Activated CD4-positive, alpha-beta T cell treated with anti-CD3 and anti-CD28 coated beads for 24 hours (primary cell): Measurements from ENCODE around the gene FOXK2.

Experiments
- DNase-seq, 2 donors: peaks; one replicate each; pipeline ENCODE4 v3.0.0-alpha.2; 2020; ENCODE audit warnings: low read depth in 2 of 2

The FOXK2 gene

GRCh38 chr17:82590216-82590615 is 70.7 kb downstream of the FOXK2 start:
- no peak for DNase-seq

DNA sequence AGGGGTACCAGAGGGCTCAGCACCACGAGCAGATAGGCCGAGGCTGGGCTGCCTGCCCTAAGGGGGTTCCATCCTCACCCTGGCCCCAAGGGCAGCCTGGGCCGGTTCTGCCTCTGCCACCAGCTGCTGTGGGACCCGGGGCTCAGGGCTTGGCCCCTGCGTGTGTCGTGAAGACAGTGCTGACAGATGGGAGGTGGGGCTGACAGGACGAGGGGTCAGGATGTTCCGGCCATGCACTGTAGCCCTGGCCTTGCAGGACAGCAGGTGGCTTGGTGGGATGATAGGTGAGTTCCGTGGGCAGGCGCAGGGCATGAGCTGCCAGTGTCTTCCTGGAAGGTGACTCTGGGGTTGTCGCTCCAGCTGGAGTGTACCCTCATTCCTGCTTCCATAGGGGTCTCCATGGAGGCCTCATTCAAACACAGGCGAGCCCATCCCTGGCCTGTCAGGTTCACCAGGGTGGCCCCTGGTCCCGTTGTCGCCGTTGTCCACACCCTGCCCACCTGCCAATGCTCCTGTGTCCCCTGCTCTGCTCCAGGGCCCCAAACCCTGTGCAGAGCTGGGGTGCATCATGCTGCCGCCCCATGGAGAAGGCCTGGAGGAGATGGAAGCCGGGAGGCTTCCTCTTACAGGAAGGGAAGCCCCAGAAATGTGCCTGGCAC is 71.5 kb downstream of the FOXK2 start:
- DNase-seq = no peak

DNA sequence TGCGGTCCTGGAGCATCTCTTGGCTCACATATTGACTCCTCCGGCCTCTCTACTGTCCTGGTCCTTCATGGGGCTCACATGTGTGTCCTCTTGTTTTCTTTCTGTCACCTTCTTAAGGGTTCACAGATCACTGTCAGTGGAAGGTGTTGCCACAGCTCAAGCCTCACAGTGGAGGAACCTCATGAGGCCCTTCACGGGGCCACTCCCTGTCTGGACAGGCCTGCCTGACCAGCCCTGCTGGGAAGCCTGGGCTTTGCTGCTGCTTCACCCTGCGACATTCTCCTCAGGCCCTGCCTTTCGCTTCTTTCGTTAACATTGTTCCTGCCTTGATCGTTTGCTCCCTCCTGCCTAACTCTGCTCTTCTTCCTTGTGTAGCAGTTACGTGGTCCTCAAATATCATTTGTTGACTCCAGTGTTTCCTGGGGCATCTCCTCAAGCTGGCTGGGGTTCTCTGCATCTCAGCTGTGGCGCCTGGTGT is 72.8 kb downstream of the FOXK2 start:
- DNase-seq = no peak

DNA sequence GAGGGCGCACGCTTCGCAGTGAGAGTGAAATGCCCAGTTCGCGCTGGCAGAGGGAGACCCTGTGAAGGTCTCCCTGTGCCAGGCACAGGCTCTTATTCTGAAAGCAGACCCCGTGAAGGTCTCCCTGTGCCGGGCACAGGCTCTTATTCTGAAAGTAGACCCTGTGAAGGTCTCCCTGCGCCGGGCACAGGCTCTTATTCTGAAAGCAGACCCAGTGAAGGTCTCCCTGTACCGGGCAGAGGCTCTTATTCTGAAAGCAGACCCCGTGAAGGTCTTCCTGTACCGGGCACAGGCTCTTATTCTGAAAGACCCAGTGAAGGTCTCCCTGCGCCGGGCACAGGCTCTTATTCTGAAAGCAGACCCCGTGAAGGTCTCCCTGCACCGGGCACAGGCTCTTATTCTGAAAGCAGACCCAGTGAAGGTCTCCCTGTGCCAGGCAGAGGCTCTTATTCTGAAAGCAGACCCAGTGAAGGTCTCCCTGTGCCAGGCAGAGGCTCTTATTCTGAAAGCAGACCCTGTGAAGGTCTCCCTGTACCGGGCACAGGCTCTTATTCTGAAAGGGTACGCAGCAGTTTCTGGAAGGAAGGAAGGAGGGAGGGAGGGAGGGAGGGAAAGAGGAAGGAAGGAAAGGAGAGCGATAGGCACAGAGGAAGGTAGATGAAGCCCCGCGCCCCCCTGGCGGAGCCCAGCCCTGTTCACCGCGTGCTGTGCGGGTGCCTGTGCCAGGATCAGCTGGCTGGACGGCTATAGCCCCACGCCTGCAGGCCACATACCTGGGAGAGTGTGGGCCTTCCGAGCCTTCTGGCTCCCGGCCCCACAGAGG is 73.4 kb downstream of the FOXK2 start:
- DNase-seq = peak in 1 of 2 donors; percentile 13

GRCh38 chr17:82593590-82594087 is 74.1 kb downstream of the FOXK2 start:
- no peak for DNase-seq

GRCh38 chr17:82594571-82594970 is 75.0 kb downstream of the FOXK2 start:
- DNase-seq = no peak

DNA sequence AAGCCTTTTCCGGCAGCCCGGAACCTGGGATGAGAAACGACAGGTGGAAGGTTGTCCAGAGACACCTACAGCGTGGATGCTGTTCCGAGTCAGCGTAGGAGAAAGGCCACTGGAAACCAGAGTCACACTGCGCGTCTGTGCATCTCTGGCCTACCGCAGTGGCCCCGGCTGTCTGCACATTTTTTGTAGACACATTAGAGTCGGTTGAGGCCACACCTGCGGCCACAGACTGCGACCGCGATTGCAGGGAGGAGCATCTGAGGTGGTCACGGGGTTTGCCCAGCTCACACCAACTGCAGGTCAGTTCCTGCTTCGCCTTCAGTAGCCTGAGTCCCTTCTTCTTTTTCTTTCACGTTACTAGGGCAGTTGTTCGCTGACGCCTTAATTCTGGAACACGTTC is 76.4 kb downstream of the FOXK2 start:
- DNase-seq = no peak

DNA sequence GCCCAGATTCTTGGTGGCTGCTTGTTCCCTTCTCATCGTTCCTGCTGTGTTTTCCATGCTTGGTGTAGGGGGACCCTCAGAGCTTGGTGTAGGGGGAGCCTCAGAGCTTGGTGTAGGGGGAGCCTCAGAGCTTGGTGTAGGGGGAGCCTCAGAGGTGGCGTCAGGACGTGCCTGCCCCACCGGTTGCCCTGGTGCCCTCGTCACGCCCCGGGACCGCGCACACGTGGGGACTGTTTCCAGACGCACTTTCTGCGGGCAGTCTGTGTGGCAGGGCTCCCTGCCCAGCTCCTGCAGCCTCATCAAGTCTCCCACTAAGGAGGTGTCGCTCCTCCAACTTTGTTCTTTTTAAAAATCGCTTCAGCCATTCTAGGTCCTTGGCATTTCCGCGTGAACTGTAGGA is 76.8 kb downstream of the FOXK2 start:
- no peak for DNase-seq

DNA sequence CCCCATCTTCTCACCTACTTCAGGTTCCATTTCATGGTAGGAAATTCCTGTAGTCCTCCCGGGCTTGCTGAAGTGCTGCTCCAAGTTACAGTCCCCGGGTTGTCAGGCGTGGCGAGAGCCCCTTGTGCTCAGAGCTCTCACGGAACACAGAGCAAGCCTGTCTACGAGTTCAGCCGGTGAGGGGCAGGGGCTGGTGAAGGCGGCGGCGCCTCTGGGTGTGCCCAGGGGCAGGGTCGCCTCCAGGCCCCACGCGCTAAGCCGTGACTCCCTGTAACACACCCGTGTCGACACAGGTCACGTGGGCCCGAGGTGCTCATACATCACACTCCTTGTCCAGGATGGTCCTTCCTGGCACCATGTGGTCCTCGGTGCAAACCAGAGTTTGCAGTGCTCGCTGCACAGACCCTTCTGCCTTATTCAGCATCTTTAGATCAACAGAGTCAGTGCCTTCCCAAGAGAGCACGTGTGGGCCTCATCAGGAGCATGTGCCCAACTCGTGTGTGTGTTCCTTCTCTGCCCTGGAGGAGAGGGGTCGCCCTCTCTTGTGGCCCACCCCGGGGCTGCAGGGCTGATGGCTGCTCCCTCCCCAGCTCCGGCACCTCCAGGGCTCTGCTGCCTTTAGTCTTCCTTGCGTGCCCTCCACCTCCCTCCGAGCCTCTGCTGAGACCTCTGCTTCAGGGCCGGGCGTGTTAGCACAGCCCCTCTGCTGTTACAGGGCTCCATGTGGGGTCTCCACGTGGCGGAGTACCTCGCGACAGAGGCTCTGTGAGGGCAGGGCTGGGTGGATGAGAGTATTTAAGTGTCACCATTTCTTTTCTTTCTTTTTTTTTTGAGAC is 77.5 kb downstream of the FOXK2 start:
- no peak for DNase-seq

GRCh38 chr17:82598256-82599119 is 79.0 kb downstream of the FOXK2 start:
- no peak for DNase-seq

DNA sequence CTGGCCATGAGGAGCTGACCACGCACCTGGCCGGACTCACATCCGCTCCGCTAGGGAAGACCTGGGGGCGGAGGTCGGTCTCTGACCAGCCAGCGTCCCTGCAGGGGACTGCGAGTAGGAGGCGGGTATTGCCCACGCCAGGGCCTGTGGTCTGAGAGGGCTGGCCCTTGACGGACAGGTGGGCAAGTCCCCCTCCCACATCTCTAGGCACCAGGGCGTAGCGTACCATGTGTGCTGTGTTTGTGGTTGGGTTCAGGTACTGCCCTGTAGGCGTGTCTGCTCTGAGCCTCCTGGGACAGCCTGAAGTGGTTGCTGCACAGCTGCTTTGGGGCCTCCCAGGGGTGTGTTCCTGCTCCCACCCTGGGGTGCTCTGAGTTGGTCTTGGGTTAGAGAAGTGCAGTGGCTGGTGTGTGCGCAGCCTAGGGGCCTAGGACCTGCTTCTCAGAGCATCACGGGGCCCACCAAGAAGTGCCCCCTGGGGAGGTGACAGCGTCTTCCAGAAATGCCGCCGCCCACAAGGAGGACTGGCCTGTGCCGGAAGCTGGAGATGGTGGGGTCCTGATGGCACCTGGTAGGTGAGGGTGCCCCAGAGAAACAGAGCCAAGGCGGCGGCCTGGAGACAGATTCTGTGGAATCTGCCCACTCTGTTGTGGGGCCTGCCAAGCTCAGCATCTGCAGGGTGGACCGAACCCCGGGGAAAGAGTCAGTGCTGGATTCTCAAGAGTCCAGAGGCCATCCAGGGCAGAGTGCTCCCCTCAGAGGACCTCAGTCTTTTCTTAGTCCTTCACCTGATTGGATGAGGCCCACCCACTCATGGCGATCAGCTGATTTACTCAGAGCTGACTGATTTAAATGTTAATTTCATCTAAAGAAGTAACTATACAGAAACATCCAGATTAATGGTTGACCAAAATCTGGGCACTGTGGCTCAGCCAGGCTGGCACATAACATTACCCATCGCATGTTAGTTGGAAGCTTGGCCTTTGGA is 80.4 kb downstream of the FOXK2 start:
- DNase-seq = no peak

DNA sequence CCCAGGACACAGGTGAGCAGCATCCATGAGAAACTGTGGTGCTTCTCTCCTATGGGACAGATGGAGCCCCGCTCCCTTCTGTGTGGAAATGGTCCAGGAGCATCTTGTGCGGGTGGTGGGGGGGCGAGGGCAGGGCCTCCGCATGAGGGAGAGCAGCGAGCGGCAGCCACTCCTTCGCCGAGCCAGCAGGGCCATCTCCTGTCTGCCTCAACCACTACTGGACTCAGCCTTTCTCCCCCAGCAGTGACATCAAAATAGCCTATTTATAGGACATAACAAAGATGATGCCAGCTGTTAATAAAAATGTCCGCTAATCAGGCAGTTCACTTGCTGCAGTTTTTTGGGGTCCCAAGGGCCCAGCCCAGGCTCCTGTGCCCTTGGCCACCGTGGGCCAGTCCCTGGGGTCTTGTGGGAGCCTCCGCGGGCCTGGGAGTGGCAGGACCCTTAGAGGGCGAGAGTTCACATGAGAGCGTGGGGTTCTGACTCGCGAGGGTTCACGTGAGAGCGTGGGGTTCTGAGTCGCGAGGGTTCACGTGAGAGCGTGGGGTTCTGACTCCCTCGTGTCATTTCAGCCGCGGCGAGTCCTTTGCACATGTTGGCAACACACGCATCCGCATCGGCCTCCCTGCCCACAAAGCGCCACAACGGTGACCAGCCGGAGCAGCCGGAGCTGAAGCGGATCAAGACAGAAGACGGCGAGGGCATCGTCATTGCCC is 81.4 kb downstream of the FOXK2 start:
- no peak for DNase-seq

GRCh38 chr17:82601447-82602000 is 82.0 kb downstream of the FOXK2 start:
- no peak for DNase-seq

GRCh38 chr17:82602487-82602886 is 83.0 kb downstream of the FOXK2 start:
- DNase-seq = no peak

DNA sequence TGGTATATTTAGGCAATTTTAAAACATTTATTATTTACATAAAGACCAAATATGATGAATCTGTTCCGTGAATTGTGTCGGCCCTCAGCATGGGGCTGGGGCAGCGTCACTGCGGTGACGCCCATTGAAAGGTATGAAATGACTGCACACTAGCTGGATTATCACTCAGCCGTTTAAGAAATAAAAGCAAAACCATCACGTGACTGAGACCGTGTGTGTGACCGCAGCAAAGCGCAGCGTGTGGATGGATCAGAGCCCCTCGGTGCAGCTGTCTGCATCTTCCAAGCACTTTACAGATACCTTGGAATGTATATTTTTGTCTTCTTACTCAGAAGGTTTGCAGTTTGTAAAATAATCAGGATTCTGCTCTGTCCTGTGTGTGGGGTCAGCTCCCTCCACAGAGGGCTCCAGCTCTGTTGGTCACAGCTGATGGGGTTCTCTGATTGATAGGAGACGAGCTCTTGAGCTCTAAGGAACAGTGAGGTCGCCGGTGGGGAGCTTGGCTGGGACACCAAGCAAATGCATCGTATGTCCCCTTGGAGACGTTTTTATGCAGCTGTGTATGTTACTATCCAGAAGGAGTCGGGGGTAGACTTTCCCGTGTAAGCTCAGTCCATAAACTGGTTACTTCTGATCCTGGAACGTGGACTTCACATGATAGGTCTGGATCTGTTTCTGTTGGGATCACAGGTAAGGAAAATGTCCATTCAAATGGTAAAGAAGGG is 83.6 kb downstream of the FOXK2 start:
- no peak for DNase-seq

DNA sequence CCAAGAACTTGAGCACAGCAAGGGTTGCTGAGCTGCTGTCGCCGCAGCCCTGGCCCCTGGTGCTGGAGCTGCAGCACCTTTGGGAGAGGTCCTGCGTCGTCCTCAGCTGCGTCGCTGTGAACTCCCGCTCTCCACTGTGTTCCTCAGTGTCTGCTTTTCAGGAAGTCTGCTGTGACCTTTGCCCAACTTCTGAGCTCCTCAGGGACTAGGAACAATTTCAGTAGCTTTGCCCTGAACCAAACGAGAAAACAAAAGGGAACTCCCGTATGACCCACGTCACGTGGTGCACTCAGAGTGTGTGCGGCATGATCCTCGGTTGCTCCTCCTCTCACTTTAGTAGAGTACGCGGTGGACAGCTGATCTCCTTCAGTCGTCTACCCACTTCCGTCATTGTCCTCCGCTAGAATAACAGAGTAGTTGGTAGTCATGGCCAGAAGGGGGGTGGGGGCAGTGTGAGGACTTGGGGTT is 84.5 kb downstream of the FOXK2 start:
- DNase-seq = no peak

DNA sequence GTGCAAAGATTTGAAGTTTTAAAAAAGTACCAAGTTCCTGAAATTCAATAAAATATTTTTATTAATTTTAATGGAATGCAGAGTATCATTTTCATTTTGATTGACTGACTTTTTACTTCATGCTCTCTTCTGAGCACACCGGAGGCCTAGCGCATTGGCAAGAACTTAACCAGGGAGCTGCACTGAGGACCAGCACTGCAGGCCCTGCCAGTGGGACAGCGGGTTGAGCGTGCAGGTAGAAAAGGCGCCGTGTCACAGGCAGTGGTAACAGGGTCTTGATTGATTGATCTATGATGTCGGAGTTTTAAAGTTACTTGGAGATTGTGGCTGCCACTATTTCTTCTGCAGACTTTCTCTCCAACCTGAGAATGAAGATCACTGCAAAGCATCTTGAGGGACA is 85.0 kb downstream of the FOXK2 start:
- DNase-seq = no peak

- DNase-seq = no peak
Observed at GRCh38 chr17:82605939-82606600, 86.5 kb downstream of the FOXK2 start.
